HepG2 (cell line): Measurements from ENCODE around the gene TMEM117. TPM values are rescaled to one million over a fixed set of nuclear protein-coding genes. Genes with fewer than 3 reads are reported as not detected.

Experiments used
- ATAC-seq: fragments of 200-7000 bp; cut with Tn5 transposase; 3 replicates; pipeline ENCODE4 v1.9.1; 2020; ENCODE audit warnings: mild to moderate bottlenecking, moderate library complexity
- BruUV-seq: library from RNA; stranded (reverse); fragments of 400-500 nt; replicated peaks from 2 replicates; lab custom pipeline; 2021; lab: Mats Ljungman, UMichigan
- CTCF ChIA-PET: fragments of 300-600 bp; formaldehyde crosslinking; extraction: SDS; loops from one replicate; lab custom pipeline; 2021; ENCODE audit warnings: low total read pairs, inconsistent platforms, low intra/inter-chr PET ratio; lab: Yijun Ruan, JAX
- POLR2A ChIA-PET: fragments of 350-600 bp; sonication (Branson Sonifier 250); formaldehyde crosslinking; loops from one replicate; lab custom pipeline; 2020; ENCODE audit warnings: antibody characterized with exemption, inconsistent platforms; lab: Yijun Ruan, JAX
- DNase-seq: peaks from one replicate; pipeline ENCODE4 v3.0.0-alpha.2; 2015; ENCODE audit warnings: low spot score
- FAIRE-seq: peaks from 3 replicates; lab custom pipeline; 2011; peaks lifted over from hg19 to GRCh38; lab: Jason Lieb, UNC
- H2AFZ ChIP-seq: one replicate; pipeline ENCODE4 v1.6.1; 2011; ENCODE audit warnings: low read length, inconsistent platforms
- H3K27ac ChIP-seq: fragments of 300-600 bp; 3 replicates; pipeline ENCODE4 v1.8.0; 2011; ENCODE audit warnings: mixed run types, mild to moderate bottlenecking, mixed read lengths, low read length, inconsistent platforms; ENCODE audit not compliant: insufficient read depth; ENCODE audit errors: extremely low read length
- H3K27me3 ChIP-seq, 2 experiments: fragments of 200-600 bp in 1 of 2; 2 replicates in 1 of 2; 3 replicates in 1 of 2; pipeline versions ENCODE4 v1.6.0 to v1.8.0; 2011; ENCODE audit warnings: low read length in 2 of 2, mild to moderate bottlenecking in 2 of 2, moderate library complexity in 2 of 2, inconsistent platforms in 1 of 2; ENCODE audit not compliant: insufficient read depth in 2 of 2, control insufficient read depth in 1 of 2
- H3K36me3 ChIP-seq, 2 experiments: fragments of 200-600 bp in 1 of 2; replicated peaks in 1 of 2; 2 replicates in 1 of 2; 3 replicates in 1 of 2; pipeline versions ENCODE4 v1.5.1 to v1.8.0; 2011; ENCODE audit warnings: low read length in 2 of 2, inconsistent platforms in 1 of 2; ENCODE audit not compliant: insufficient read depth in 2 of 2, control insufficient read depth in 1 of 2
- H3K4me1 ChIP-seq: 2 replicates; pipeline ENCODE4 v1.5.1; 2012; ENCODE audit warnings: low read length, inconsistent platforms; ENCODE audit not compliant: insufficient read depth
- H3K4me2 ChIP-seq: 2 replicates; pipeline ENCODE4 v1.6.0; 2011; ENCODE audit warnings: low read depth, low read length, inconsistent platforms
- H3K4me3 ChIP-seq, 3 experiments: fragments of 200-600 bp in 1 of 3; sonication (generic), shearing (Covaris generic) in 1 of 3; replicated peaks in 1 of 3; 2 replicates each; pipeline ENCODE4 v1.5.1; 2011 to 2016; ENCODE audit warnings: low read length in 3 of 3, inconsistent platforms in 2 of 3, low read depth in 2 of 3, mild to moderate bottlenecking in 2 of 3, control low read depth in 1 of 3, mixed read lengths in 1 of 3; ENCODE audit not compliant: insufficient read depth in 1 of 3
- H3K79me2 ChIP-seq: one replicate; pipeline ENCODE4 v1.6.1; 2011; ENCODE audit warnings: low read length, inconsistent platforms; ENCODE audit not compliant: insufficient read depth
- H3K9ac ChIP-seq: 2 replicates; pipeline ENCODE4 v1.6.0; 2011; ENCODE audit warnings: mild to moderate bottlenecking, low read depth, low read length, inconsistent platforms; ENCODE audit not compliant: insufficient read depth
- H3K9me3 ChIP-seq: 2 replicates; pipeline ENCODE4 v1.5.1; 2012; ENCODE audit warnings: mild to moderate bottlenecking, low read length
- H4K20me1 ChIP-seq: 2 replicates; pipeline ENCODE4 v1.6.0; 2011; ENCODE audit warnings: inconsistent platforms, mild to moderate bottlenecking, low read length, moderate library complexity; ENCODE audit not compliant: insufficient read depth
- CCAR2 ChIP-seq: fragments of 200-400 bp; formaldehyde crosslinking; optimal IDR thresholded peaks from 2 replicates; pipeline ENCODE3; 2018; ENCODE audit warnings: low read depth, mild to moderate bottlenecking, low read length, moderate library complexity
- FOXP1 ChIP-seq, 2 experiments: fragments of 450-650 bp in 1 of 2; IDR thresholded peaks; 2 replicates each; pipeline ENCODE4 v1.6.1; 2017 to 2018; ENCODE audit warnings: antibody characterized with exemption in 1 of 2
- GATAD1 ChIP-seq: IDR thresholded peaks from 2 replicates; pipeline ENCODE4 v1.6.1; 2016; ENCODE audit warnings: missing genetic modification reagents, missing compliant biosample characterization
- KLF6 ChIP-seq: IDR thresholded peaks from 2 replicates; pipeline ENCODE4 v1.8.0; 2016; ENCODE audit warnings: missing biosample characterization, missing genetic modification reagents
- PHB2 ChIP-seq: fragments of 450-650 bp; IDR thresholded peaks from 2 replicates; pipeline ENCODE4 v1.6.1; 2018; ENCODE audit not compliant: partially characterized antibody
- RCOR2 ChIP-seq: IDR thresholded peaks from 2 replicates; pipeline ENCODE4 v1.6.1; 2016; ENCODE audit warnings: missing biosample characterization, missing genetic modification reagents
- SP5 ChIP-seq: IDR thresholded peaks from 2 replicates; pipeline ENCODE4 v1.6.1; 2016; ENCODE audit warnings: low read depth, borderline replicate concordance
- ZNF280B ChIP-seq: sonication (generic); formaldehyde crosslinking; IDR thresholded peaks from 2 replicates; pipeline ENCODE4 v1.5.0; 2020; ENCODE audit warnings: missing genetic modification reagents, mild to moderate bottlenecking, borderline replicate concordance
- ZNF451 ChIP-seq: sonication (generic); formaldehyde crosslinking; IDR thresholded peaks from 2 replicates; pipeline ENCODE4 v1.5.0; 2020; ENCODE audit warnings: mild to moderate bottlenecking, missing genetic modification reagents
- ZNF543 ChIP-seq: sonication (generic); formaldehyde crosslinking; IDR thresholded peaks from 2 replicates; pipeline ENCODE4 v1.4.0; 2020; ENCODE audit warnings: mild to moderate bottlenecking, missing genetic modification reagents
- ZNF547 ChIP-seq: sonication (generic); formaldehyde crosslinking; IDR thresholded peaks from 2 replicates; pipeline ENCODE4 v1.5.1; 2020; ENCODE audit warnings: mild to moderate bottlenecking, missing genetic modification reagents
- ZNF629 ChIP-seq: sonication (generic); formaldehyde crosslinking; conservative IDR thresholded peaks from 2 replicates; pipeline ENCODE4 v1.5.0; 2020; ENCODE audit warnings: missing genetic modification reagents
- ZNF775 ChIP-seq: sonication (generic); formaldehyde crosslinking; IDR thresholded peaks from 2 replicates; pipeline ENCODE4 v1.4.0; 2020; ENCODE audit warnings: missing genetic modification reagents, mild to moderate bottlenecking, moderate library complexity, borderline replicate concordance
- WGBS: methylation state at CpG from one replicate; pipeline ENCODE4 v1.1.6; 2017; ENCODE audit warnings: low lambda C conversion rate; 5-methylcytosine and 5-hydroxymethylcytosine counted together
- in situ Hi-C: cut with HindIII; loops from 2 replicates; pipeline ENCODE4 v1.10.0; 2017; ENCODE audit warnings: low pct_unique_long_range_greater_than_20kb; ENCODE audit not compliant: extremely low pct_ligation_motif_present
- intact Hi-C: fragments of 100-400 bp; cut with micrococcal nuclease; formaldehyde crosslinking; loops from one replicate; pipeline ENCODE4 v1.10.0; 2022; ENCODE audit not compliant: unreplicated experiment
- polyA plus RNA-seq, 8 experiments: library from polyadenylated mRNA; depleted of rRNA in 3 of 8; stranded (reverse) in 7 of 8; unstranded in 1 of 8; fragments of >200 nt; fragmentation: Illumina TruSeq in 4 of 8; extraction: Trizol in 4 of 8; gene quantifications; 2 replicates each; pipeline versions ENCODE4 v1.2.1 to v1.2.3, GENCODE V29; 2011 to 2016; ENCODE audit warnings: low read depth in 4 of 8, missing spikeins in 1 of 8, mixed read lengths in 1 of 8; ENCODE audit not compliant: insufficient read depth in 1 of 8
- total RNA-seq, 5 experiments: library from RNA; depleted of rRNA; stranded (reverse); fragments of >200 nt; fragmentation: Illumina TruSeq; extraction: Trizol; gene quantifications; 2 replicates each; pipeline ENCODE4 v1.2.3, GENCODE V29; 2016; ENCODE audit warnings: low read depth in 1 of 5

Gene TMEM117
- total and polyA plus RNA-seq, 2 of the 13 experiments (the other 11 are each of a cell fraction or from before 2014, with no cell fraction given) = 2.8 to 8.5 TPM

- Histone ChIP-seq H2AFZ (no peak overlapping the region), H3K79me2 (no peaks in the 10 kb centered on the region), H3K36me3 (no peaks in the 10 kb centered on the region), H4K20me1 (no peaks in the 10 kb centered on the region), H3K9ac (no peak overlapping the region), H3K4me3 (no peak overlapping the region), H3K4me2 (no peak overlapping the region), H3K9me3 (no peaks in the 10 kb centered on the region), H3K27ac (no peak overlapping the region), H3K27me3 (no peaks in the 10 kb centered on the region), H3K4me1 (no peaks in the 10 kb centered on the region)
- intact Hi-C loops (no loop called here), in situ Hi-C loops (no loop called here)
- POLR2A ChIA-PET = no interaction called here
- no TSS peak for BruUV-seq
- FAIRE-seq (no peak), ATAC-seq (no peak), DNase-seq (no peak)
- CTCF ChIA-PET = no interaction called here
- no peak for TF ChIP-seq PHB2
- no peak for TF ChIP-seq KLF6 (CRISPR knock-in tag)
- no peak for TF ChIP-seq ZNF547 (CRISPR knock-in tag)
- no peak for TF ChIP-seq FOXP1 (IDR thresholded peaks at IDR 0.05)
- TF ChIP-seq FOXP1 (CRISPR knock-in tag; IDR thresholded peaks at IDR 0.05) = no peak
- TF ChIP-seq ZNF629 (CRISPR knock-in tag) = no peak
- TF ChIP-seq CCAR2 = no peak
- no peak for TF ChIP-seq ZNF280B (CRISPR knock-in tag)
- TF ChIP-seq RCOR2 (CRISPR knock-in tag) = no peak
- no peak for TF ChIP-seq SP5 (CRISPR knock-in tag)
- no peak for TF ChIP-seq ZNF451
- TF ChIP-seq GATAD1 (CRISPR knock-in tag) = no peak
- no peak for TF ChIP-seq ZNF775
- TF ChIP-seq ZNF543 (CRISPR knock-in tag) = no peak
- 96% methylated on average over 2 of the region's 2 CpGs for WGBS
Measured at GRCh38 chr12:43856972-43857371, 21.1 kb downstream of the TMEM117 start.
